ENCODE results near the gene SKOR2. TPM values are rescaled to one million over a fixed set of nuclear protein-coding genes. Genes with fewer than 3 reads are reported as not detected.
A peak's percentile ranks its signal among the peaks of the same experiment; 100 is the strongest.

SKOR2 gene
- total RNA-seq, 1 donor from 2014 or later = 0.87 TPM

DNA sequence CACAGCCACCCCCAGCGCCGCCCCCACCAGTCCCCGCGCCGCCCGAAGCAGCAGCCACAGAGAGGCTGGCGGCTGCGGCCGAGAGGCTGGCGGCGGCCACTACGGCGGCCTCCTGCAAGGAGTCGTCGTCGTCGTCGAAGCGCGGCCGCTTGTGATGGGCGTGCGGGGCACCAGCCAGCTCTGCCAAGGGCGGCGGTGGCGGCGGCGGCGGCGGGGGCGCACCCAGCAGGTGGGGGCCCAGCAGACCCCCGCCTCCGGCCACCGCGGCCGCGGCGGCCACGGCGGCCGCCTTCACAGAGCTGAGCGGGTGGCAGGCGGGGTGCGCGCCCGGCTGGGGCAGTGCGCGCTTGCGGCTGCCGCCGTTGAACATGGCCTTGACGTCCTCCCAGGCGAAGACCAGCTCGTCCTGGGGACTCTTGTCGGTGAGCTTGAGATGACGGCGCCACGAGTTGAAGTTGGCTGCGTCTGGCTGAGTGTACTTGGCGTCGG, 3.3 kb downstream of the SKOR2 start:
- no peak overlapping the region for H3K27ac Mint-ChIP-seq
- H3K4me3 Mint-ChIP-seq = peak overlapping the region; percentile 61
- no peak for DNase-seq (ENCODE audit: extremely low spot score, unreplicated experiment)
- TF ChIP-seq, protein P1, sequence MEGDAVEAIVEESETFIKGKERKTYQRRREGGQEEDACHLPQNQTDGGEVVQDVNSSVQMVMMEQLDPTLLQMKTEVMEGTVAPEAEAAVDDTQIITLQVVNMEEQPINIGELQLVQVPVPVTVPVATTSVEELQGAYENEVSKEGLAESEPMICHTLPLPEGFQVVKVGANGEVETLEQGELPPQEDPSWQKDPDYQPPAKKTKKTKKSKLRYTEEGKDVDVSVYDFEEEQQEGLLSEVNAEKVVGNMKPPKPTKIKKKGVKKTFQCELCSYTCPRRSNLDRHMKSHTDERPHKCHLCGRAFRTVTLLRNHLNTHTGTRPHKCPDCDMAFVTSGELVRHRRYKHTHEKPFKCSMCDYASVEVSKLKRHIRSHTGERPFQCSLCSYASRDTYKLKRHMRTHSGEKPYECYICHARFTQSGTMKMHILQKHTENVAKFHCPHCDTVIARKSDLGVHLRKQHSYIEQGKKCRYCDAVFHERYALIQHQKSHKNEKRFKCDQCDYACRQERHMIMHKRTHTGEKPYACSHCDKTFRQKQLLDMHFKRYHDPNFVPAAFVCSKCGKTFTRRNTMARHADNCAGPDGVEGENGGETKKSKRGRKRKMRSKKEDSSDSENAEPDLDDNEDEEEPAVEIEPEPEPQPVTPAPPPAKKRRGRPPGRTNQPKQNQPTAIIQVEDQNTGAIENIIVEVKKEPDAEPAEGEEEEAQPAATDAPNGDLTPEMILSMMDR (conservative IDR thresholded peaks at IDR 0.05) = no peak
- peaks cover 4% of the 10 kb centered on the region for H3K4me1 Mint-ChIP-seq (ENCODE audit: unreplicated experiment)
- peaks cover 4% of the 10 kb centered on the region for H3K36me3 Mint-ChIP-seq
- peaks cover 5% of the 10 kb centered on the region for H3K9me3 Mint-ChIP-seq
- H3K27me3 Mint-ChIP-seq = peaks cover 81% of the 10 kb centered on the region

DNA sequence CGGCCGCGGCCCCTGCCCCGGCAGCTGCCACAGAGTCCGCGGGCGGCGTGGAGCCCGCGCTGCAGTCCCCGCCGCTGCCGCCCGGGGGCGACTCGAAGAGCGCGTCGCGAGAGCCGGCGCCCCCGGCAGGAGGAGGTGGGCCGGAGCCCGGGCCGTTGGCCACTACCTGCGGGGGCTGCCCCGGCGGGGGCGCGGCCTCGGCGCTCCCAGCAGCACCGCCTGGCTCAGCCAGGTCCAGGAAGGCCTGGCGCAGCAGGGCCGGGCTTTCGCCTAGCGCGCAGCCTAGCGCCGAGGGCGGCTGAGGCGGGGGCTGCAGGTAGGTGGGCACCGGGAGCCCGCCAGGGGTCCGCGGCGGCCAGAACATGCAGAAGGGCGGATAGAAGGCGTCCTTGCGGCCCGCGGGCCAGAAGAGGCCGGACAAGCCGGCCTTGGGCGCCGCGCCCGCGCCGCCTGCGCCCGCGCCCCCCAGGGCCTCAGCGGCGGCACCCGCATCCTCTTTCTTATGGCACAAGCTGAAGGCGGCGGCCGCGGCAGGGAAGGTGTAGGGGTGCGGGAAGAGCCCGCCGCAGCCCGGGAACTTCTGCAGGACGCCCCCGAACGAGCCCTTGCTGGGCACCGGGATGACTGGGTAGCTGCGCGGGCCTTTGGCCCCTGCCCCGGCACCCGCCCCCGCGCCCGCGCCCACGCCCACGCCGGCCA, 3.9 kb downstream of the SKOR2 start:
- H3K27me3 Mint-ChIP-seq = peaks cover 81% of the 10 kb centered on the region
- H3K4me1 Mint-ChIP-seq (ENCODE audit: unreplicated experiment) = peaks cover 4% of the 10 kb centered on the region
- DNase-seq (ENCODE audit: extremely low spot score, unreplicated experiment) = no peak
- peaks cover 4% of the 10 kb centered on the region for H3K36me3 Mint-ChIP-seq
- H3K4me3 Mint-ChIP-seq = no peak overlapping the region
- TF ChIP-seq, protein P1 (conservative IDR thresholded peaks at IDR 0.05) = peak; percentile 78
- H3K9me3 Mint-ChIP-seq = peaks cover 5% of the 10 kb centered on the region
- no peak overlapping the region for H3K27ac Mint-ChIP-seq

DNA sequence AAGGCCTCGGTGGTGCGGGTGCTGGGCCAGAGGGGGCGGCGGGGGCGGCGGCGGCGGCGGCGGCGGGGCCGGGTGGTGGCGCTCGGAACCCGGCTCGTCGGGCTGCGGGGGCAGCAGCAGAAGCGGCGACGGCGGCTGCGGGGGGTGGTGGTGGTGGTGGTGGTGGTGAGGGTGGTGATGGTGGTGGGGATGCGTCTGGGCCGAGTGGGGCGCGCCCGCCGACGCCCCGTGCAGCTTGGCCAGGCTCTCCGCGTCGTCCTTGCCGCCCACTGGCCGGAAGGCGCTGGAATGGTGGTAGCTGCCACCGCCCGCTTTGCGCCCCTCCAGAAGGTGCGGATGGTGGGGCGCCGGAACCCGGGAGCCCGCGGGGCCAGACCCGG, 4.4 kb downstream of the SKOR2 start:
- Mint-ChIP-seq H3K36me3 (peaks cover 4% of the 10 kb centered on the region), H3K27ac (no peak overlapping the region), H3K4me1 (ENCODE audit: unreplicated experiment) (peaks cover 4% of the 10 kb centered on the region), H3K9me3 (peaks cover 5% of the 10 kb centered on the region), H3K4me3 (no peak overlapping the region), H3K27me3 (peaks cover 80% of the 10 kb centered on the region)
- TF ChIP-seq, protein P1 (conservative IDR thresholded peaks at IDR 0.05) = no peak
- DNase-seq (ENCODE audit: extremely low spot score, unreplicated experiment) = no peak

DNA sequence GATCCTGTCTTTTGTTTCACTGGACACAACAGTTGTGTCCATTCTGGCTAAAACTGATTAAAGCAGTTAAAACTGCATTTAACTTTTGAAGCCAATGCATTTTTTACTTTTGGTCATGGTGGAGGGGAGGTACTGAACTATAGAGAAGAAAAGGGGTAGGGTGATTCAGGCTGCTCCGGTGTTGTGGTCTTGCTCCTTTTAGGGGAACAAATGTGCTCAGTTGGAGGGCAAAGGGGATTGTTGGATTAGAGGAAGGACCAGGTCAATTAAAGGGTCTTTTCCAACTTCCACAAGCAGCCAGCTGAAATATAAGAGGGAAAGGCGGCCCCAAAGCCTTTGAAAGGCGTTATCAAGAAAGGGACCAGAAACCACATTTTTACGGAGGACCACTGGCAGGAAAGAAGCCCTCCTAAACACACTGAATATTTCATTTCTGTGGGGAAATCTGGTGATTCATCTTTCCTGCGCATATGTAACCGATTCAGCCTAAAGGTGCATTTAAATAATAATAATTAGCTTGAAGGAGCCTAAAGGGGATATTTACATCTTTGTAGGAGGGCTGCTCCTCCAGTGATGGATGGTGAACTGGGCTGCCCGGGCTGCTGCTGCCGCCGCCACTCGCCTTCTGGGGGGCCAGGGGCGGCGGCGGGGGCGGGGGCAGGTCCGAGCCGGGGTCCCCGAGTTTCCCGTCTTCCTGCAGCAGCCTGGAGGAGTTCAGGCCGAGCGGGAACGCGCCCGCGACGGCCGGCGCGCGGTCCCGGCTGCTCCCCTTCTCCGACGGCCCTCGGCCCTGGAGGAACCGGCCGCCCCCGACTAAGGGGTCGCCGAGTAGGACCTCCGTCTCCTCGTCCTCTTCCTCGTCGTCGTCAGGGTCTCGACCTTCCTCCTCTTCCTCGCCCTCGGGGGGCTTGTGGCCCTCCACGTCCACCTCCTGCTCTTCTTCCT, 5.2 kb downstream of the SKOR2 start:
- Mint-ChIP-seq H3K36me3 (peaks cover 4% of the 10 kb centered on the region), H3K9me3 (peaks cover 5% of the 10 kb centered on the region), H3K27me3 (peaks cover 80% of the 10 kb centered on the region), H3K4me1 (ENCODE audit: unreplicated experiment) (peaks cover 4% of the 10 kb centered on the region), H3K4me3 (peak overlapping the region; percentile 34), H3K27ac (no peak overlapping the region)
- no peak for DNase-seq (ENCODE audit: extremely low spot score, unreplicated experiment)
- TF ChIP-seq, protein P1 (conservative IDR thresholded peaks at IDR 0.05) = no peak

DNA sequence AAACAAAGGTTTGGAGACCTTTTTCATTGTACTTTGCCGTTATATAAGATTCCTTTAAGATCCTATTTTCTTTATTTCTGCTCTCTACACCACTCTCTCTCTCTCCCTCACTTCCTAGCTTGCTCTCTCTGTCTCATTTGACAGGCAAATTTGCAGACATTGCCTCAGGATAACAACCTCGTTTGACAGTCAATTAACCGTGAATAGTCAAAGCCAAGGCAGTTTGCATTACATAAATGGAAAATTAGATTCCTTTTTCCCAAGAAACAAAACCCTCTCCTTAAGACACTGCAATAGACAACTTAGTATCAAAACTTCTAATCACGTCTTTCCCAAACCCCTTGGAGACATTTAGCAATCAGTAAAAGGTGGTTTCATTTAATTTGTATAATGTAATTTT, 7.4 kb downstream of the SKOR2 start:
- no peak for DNase-seq (ENCODE audit: extremely low spot score, unreplicated experiment)
- Mint-ChIP-seq H3K27ac (no peak overlapping the region), H3K36me3 (peaks cover 4% of the 10 kb centered on the region), H3K4me3 (no peak overlapping the region), H3K27me3 (peaks cover 78% of the 10 kb centered on the region), H3K4me1 (ENCODE audit: unreplicated experiment) (peaks cover 4% of the 10 kb centered on the region), H3K9me3 (peaks cover 5% of the 10 kb centered on the region)
- TF ChIP-seq, protein P1 (conservative IDR thresholded peaks at IDR 0.05) = no peak
